A549 (cell line): ENCODE results near the gene GJA3. TPM values are rescaled to one million over a fixed set of nuclear protein-coding genes. Genes with fewer than 3 reads are reported as not detected.

Source experiments
- ATAC-seq, 2 experiments: fragments of 200-7000 bp in 1 of 2; fragments of >200 bp in 1 of 2; cut with Nextera tagmentation in 1 of 2; cut with Tn5 transposase in 1 of 2; 3 replicates each; pipeline versions ENCODE4 v1.8.0 to v1.9.1; 2018 to 2020; ENCODE audit warnings: mild to moderate bottlenecking in 1 of 2, moderate library complexity in 1 of 2
- CTCF ChIA-PET: fragments of 300-600 bp; sonication (Branson Sonifier 250); formaldehyde crosslinking; extraction: SDS; loops from one replicate; lab custom pipeline; 2021; ENCODE audit warnings: antibody characterized with exemption, inconsistent platforms; lab: Yijun Ruan, JAX
- POLR2A ChIA-PET: fragments of 350-600 bp; formaldehyde crosslinking; extraction: SDS; loops from one replicate; lab custom pipeline; 2021; ENCODE audit warnings: antibody characterized with exemption, inconsistent platforms; lab: Yijun Ruan, JAX
- DNase-seq, 2 experiments: peaks; one replicate each; pipeline versions ENCODE4 v3.0.0 to v3.0.0-alpha.2; 2011 to 2016; ENCODE audit warnings: low read depth in 1 of 2, low spot score in 1 of 2
- FAIRE-seq: peaks from 2 replicates; lab custom pipeline; 2011; peaks lifted over from hg19 to GRCh38; lab: Jason Lieb, UNC
- H3K27ac ChIP-seq, 2 experiments: fragments of >200 bp; sonication (Bioruptor Twin); formaldehyde crosslinking; 3 replicates each; pipeline ENCODE4 v1.5.1; 2016 to 2017
- H3K4me1 ChIP-seq: fragments of >200 bp; sonication (Bioruptor Twin); formaldehyde crosslinking; 3 replicates; pipeline ENCODE4 v1.6.1; 2016
- H3K4me2 ChIP-seq: fragments of >200 bp; sonication (Bioruptor Twin); formaldehyde crosslinking; 3 replicates; pipeline ENCODE4 v1.6.1; 2016
- H3K4me3 ChIP-seq: fragments of >200 bp; sonication (Bioruptor Twin); formaldehyde crosslinking; 3 replicates; pipeline ENCODE4 v1.5.1; 2016
- H3K9me3 ChIP-seq: fragments of >200 bp; sonication (Bioruptor Twin); formaldehyde crosslinking; 3 replicates; pipeline ENCODE4 v1.6.1; 2016
- CBX2 ChIP-seq: fragments of 200-600 bp; sonication (generic); IDR thresholded peaks from 2 replicates; pipeline ENCODE4 v1.6.1; 2016; ENCODE audit warnings: low read depth, mild to moderate bottlenecking, borderline replicate concordance
- CBX8 ChIP-seq: fragments of 200-600 bp; sonication (generic); IDR thresholded peaks from 2 replicates; pipeline ENCODE4 v1.6.1; 2016
- CEBPB ChIP-seq, 2 experiments: fragments of >200 bp in 1 of 2; sonication (Bioruptor Twin) in 1 of 2; formaldehyde crosslinking in 1 of 2; IDR thresholded peaks; 2 replicates each; pipeline ENCODE4 v1.6.1; 2012 to 2016
- CTCF ChIP-seq: fragments of >200 bp; sonication (Bioruptor Twin); formaldehyde crosslinking; IDR thresholded peaks from 3 replicates; pipeline ENCODE4 v1.5.1; 2016
- E2F6 ChIP-seq: IDR thresholded peaks from 2 replicates; pipeline ENCODE4 v1.6.1; 2012; ENCODE audit warnings: low read depth, borderline replicate concordance
- EP300 ChIP-seq, 2 experiments: fragments of >200 bp; sonication (Bioruptor Twin); formaldehyde crosslinking; IDR thresholded peaks; 2 replicates in 1 of 2; 3 replicates in 1 of 2; pipeline ENCODE4 v1.6.1; 2016 to 2017
- HES2 ChIP-seq: fragments of >200 bp; sonication (Bioruptor Twin); formaldehyde crosslinking; IDR thresholded peaks from 2 replicates; pipeline ENCODE4 v1.6.1; 2016
- HEYL ChIP-seq: fragments of 250-450 bp; sonication (Bioruptor Pico); IDR thresholded peaks from 2 replicates; pipeline ENCODE4 v1.8.0; 2021; ENCODE audit warnings: mild to moderate bottlenecking, moderate library complexity
- HMGXB4 ChIP-seq: fragments of 250-450 bp; sonication (Bioruptor Pico); IDR thresholded peaks from 2 replicates; pipeline ENCODE4 v1.5.0; 2021; ENCODE audit warnings: mild to moderate bottlenecking, moderate library complexity, borderline replicate concordance
- JUN ChIP-seq, 2 experiments: fragments of >200 bp; sonication (Bioruptor Twin); formaldehyde crosslinking; IDR thresholded peaks; 2 replicates in 1 of 2; 3 replicates in 1 of 2; pipeline ENCODE4 v1.6.1; 2016 to 2017
- KDM5A ChIP-seq: fragments of 200-600 bp; sonication (generic); IDR thresholded peaks from 2 replicates; pipeline ENCODE4 v1.6.1; 2016; ENCODE audit warnings: antibody characterized with exemption, mild to moderate bottlenecking
- MAFK ChIP-seq: fragments of 450-650 bp; IDR thresholded peaks from 2 replicates; pipeline ENCODE4 v1.6.1; 2014; ENCODE audit not compliant: partially characterized antibody
- MAX ChIP-seq: IDR thresholded peaks from 2 replicates; pipeline ENCODE4 v1.6.1; 2012
- POLR2A ChIP-seq: IDR thresholded peaks from 2 replicates; pipeline ENCODE4 v1.6.1; 2012; ENCODE audit warnings: mild to moderate bottlenecking, low read length
- RAD21 ChIP-seq, 2 experiments: fragments of >200 bp in 1 of 2; sonication (Bioruptor Twin) in 1 of 2; formaldehyde crosslinking in 1 of 2; IDR thresholded peaks in 1 of 2; conservative IDR thresholded peaks in 1 of 2; 2 replicates in 1 of 2; 3 replicates in 1 of 2; pipeline ENCODE4 v1.6.1; 2012 to 2018; ENCODE audit warnings: inconsistent platforms in 1 of 2
- REST ChIP-seq: fragments of 200-600 bp; sonication (generic); IDR thresholded peaks from 2 replicates; pipeline ENCODE4 v1.6.1; 2016; ENCODE audit warnings: antibody characterized with exemption, mild to moderate bottlenecking, moderate library complexity
- SMC3 ChIP-seq: fragments of >200 bp; sonication (Bioruptor Twin); formaldehyde crosslinking; IDR thresholded peaks from 3 replicates; pipeline ENCODE4 v1.6.1; 2018; ENCODE audit warnings: inconsistent platforms
- TFCP2L1 ChIP-seq: fragments of 250-450 bp; sonication (Bioruptor Pico); IDR thresholded peaks from 2 replicates; pipeline ENCODE4 v1.5.0; 2021; ENCODE audit warnings: mild to moderate bottlenecking
- ZC3H11A ChIP-seq: fragments of 450-650 bp; IDR thresholded peaks from 2 replicates; pipeline ENCODE4 v1.6.1; 2014; ENCODE audit warnings: antibody characterized with exemption, mild to moderate bottlenecking
- WGBS: methylation state at CpG from one replicate; pipeline ENCODE4 v1.1.6; 2017; ENCODE audit errors: missing lambda C conversion rate; 5-methylcytosine and 5-hydroxymethylcytosine counted together
- polyA plus RNA-seq, 4 experiments: library from polyadenylated mRNA; depleted of rRNA in 3 of 4; stranded (reverse); fragments of >200 nt; fragmentation: RNase III in 1 of 4; extraction: RNeasy Plus Mini Kit Qiagen cat#74134 plus additional on column Dnase treatment in 1 of 4; gene quantifications; 2 replicates in 3 of 4; 3 replicates in 1 of 4; pipeline ENCODE4 v1.2.3, GENCODE V29; 2011 to 2017

GJA3 gene
- polyA plus RNA-seq, 2 of the 4 experiments (the other 2 are of a cell fraction): 0.06 to 0.19 TPM

GRCh38 chr13:20127562-20128458 lies 33.0 kb downstream of the GJA3 start:
- H3K9me3 ChIP-seq: no peaks in the 10 kb centered on the region
- POLR2A ChIA-PET: interaction anchor here (1.1 to 2.4 kb wide), 3 partner anchors 9 to 34 kb away, joined by 4 to 32 read pairs (median 5); no protein-coding TSS in a partner anchor
- H3K4me2 ChIP-seq: peak overlapping the region; percentile 96
- H3K4me3 ChIP-seq: peak overlapping the region; percentile 52
- TF ChIP-seq KDM5A (no peak), MAX (peak; percentile 60), CBX2 (no peak), CTCF (peak; percentile 44), RAD21 (conservative IDR thresholded peaks at IDR 0.05 in 1 of 2, IDR thresholded peaks at IDR 0.05 in 1 of 2) (0 out of 5 replicates have a peak, but pooled peaks of 1 of the 2 experiments have one; percentile 10), ZC3H11A (no peak), EP300 (IDR thresholded peaks at IDR 0.05) (no peak), REST (no peak), TFCP2L1 (CRISPR knock-in tag) (no peak), CBX8 (no peak), HES2 (no peak), E2F6 (peak; percentile 43), MAFK (peak; percentile 33), HEYL (CRISPR knock-in tag) (no peak), HMGXB4 (CRISPR knock-in tag) (no peak), POLR2A (peak; percentile 49), JUN (IDR thresholded peaks at IDR 0.05) (peak in 1 of 2 experiments; percentile 50; a peak in 1 of 5 replicates), CEBPB (IDR thresholded peaks at IDR 0.05) (no peak), SMC3 (no peak)
- 60% methylated on average over 3 of the region's 82 CpGs for WGBS
- ATAC-seq: peak; percentile 91 to 92
- FAIRE-seq: no peak
- CTCF ChIA-PET: interaction anchor here (0.5 to 3.1 kb wide), 17 partner anchors 8 to 985 kb away, joined by 3 to 19 read pairs (median 4); partner anchors contain the start of gene GJA3
- H3K27ac ChIP-seq: peak overlapping the region; percentile 83 to 93
- peak; percentile 21 to 60 for DNase-seq
- peaks cover 13% of the 10 kb centered on the region; the same call in 2 of the 3 replicates for H3K4me1 ChIP-seq
